H9 (cell line): Measurements from ENCODE around the gene MRPS10. TPM values are rescaled to one million over a fixed set of nuclear protein-coding genes. Genes with fewer than 3 reads are reported as not detected.
A peak's percentile ranks its signal among the peaks of the same experiment; 100 is the strongest.

Source experiments
- DNase-seq: peaks from one replicate; pipeline ENCODE4 v3.0.0-alpha.2; 2017
- H2AFZ ChIP-seq: one replicate; pipeline ENCODE4 v1.6.1; 2013; ENCODE audit warnings: mild to moderate bottlenecking, low read length, control low read depth, moderate library complexity
- H2AK5ac ChIP-seq: 2 replicates; pipeline ENCODE4 v1.6.1; 2013; ENCODE audit warnings: low read length, control low read depth, mixed read lengths; ENCODE audit not compliant: insufficient read length
- H2BK120ac ChIP-seq: one replicate; pipeline ENCODE4 v1.6.1; 2013; ENCODE audit warnings: low read depth, mild to moderate bottlenecking, low read length, control low read depth, inconsistent platforms; ENCODE audit not compliant: poor library complexity, severe bottlenecking
- H2BK12ac ChIP-seq: 2 replicates; pipeline ENCODE4 v1.6.1; 2013; ENCODE audit warnings: low read length, control low read depth, mixed read lengths, low read depth; ENCODE audit not compliant: insufficient read length
- H2BK15ac ChIP-seq: 2 replicates; pipeline ENCODE4 v1.6.1; 2013; ENCODE audit warnings: low read depth, low read length, control low read depth
- H2BK20ac ChIP-seq: one replicate; pipeline ENCODE4 v1.6.1; 2013; ENCODE audit warnings: low read depth, mild to moderate bottlenecking, low read length, control low read depth, inconsistent platforms; ENCODE audit not compliant: poor library complexity, severe bottlenecking
- H2BK5ac ChIP-seq: 2 replicates; pipeline ENCODE4 v1.6.1; 2013; ENCODE audit warnings: low read length, control low read depth, mixed read lengths; ENCODE audit not compliant: insufficient read length
- H3K14ac ChIP-seq: 2 replicates; pipeline ENCODE4 v1.6.1; 2013; ENCODE audit warnings: low read length, control low read depth; ENCODE audit not compliant: insufficient read depth
- H3K18ac ChIP-seq: 2 replicates; pipeline ENCODE4 v1.6.1; 2013; ENCODE audit warnings: low read depth, mild to moderate bottlenecking, mixed read lengths, low read length, control low read depth; ENCODE audit not compliant: insufficient read length
- H3K23ac ChIP-seq: 2 replicates; pipeline ENCODE4 v1.6.1; 2013; ENCODE audit warnings: low read length, control low read depth, mixed read lengths, low read depth; ENCODE audit not compliant: insufficient read length
- H3K23me2 ChIP-seq: 2 replicates; pipeline ENCODE4 v1.6.1; 2013; ENCODE audit warnings: low read depth, mild to moderate bottlenecking, mixed read lengths, low read length, control low read depth; ENCODE audit not compliant: insufficient read length, poor library complexity, severe bottlenecking
- H3K27ac ChIP-seq: 2 replicates; pipeline ENCODE4 v1.5.1; 2013; ENCODE audit warnings: low read length, control low read depth, mixed read lengths, low read depth; ENCODE audit not compliant: insufficient read length
- H3K27me3 ChIP-seq: 2 replicates; pipeline ENCODE4 v1.6.1; 2013; ENCODE audit warnings: low read length, control low read depth, inconsistent platforms; ENCODE audit not compliant: insufficient read depth
- H3K4ac ChIP-seq: 2 replicates; pipeline ENCODE4 v1.6.1; 2013; ENCODE audit warnings: low read depth, mild to moderate bottlenecking, control low read depth, inconsistent platforms, low read length, moderate library complexity
- H3K4me1 ChIP-seq: 2 replicates; pipeline ENCODE4 v1.6.1; 2013; ENCODE audit warnings: low read length, control low read depth, inconsistent platforms; ENCODE audit not compliant: insufficient read depth
- H3K4me2 ChIP-seq: 2 replicates; pipeline ENCODE4 v1.6.1; 2013; ENCODE audit warnings: low read length, control low read depth, mixed read lengths; ENCODE audit not compliant: insufficient read length, insufficient read depth
- H3K56ac ChIP-seq: 2 replicates; pipeline ENCODE4 v1.6.1; 2013; ENCODE audit warnings: low read depth, mild to moderate bottlenecking, mixed read lengths, low read length, control low read depth; ENCODE audit not compliant: insufficient read length
- H3K79me1 ChIP-seq: 2 replicates; pipeline ENCODE4 v1.6.1; 2013; ENCODE audit warnings: low read depth, mild to moderate bottlenecking, moderate library complexity, low read length, control low read depth, inconsistent platforms; ENCODE audit not compliant: insufficient read depth, poor library complexity, severe bottlenecking
- H3K79me2 ChIP-seq: 2 replicates; pipeline ENCODE4 v1.6.1; 2013; ENCODE audit warnings: low read length, control low read depth, inconsistent platforms; ENCODE audit not compliant: insufficient read depth
- H3K9ac ChIP-seq: 2 replicates; pipeline ENCODE4 v1.6.1; 2013; ENCODE audit warnings: low read length, control low read depth, mixed read lengths; ENCODE audit not compliant: insufficient read length; ENCODE audit errors: extremely low read depth
- H3K9me3 ChIP-seq: one replicate; pipeline ENCODE4 v1.6.1; 2013; ENCODE audit warnings: low read depth, low read length, inconsistent platforms; ENCODE audit not compliant: control insufficient read depth
- H3T11ph ChIP-seq: one replicate; pipeline ENCODE4 v1.6.1; 2013; ENCODE audit warnings: mild to moderate bottlenecking, low read length, control low read depth, inconsistent platforms
- H4K20me1 ChIP-seq: one replicate; pipeline ENCODE4 v1.6.1; 2013; ENCODE audit not compliant: control insufficient read depth, insufficient read length, insufficient read depth
- H4K5ac ChIP-seq: 2 replicates; pipeline ENCODE4 v1.6.1; 2013; ENCODE audit warnings: low read depth, mild to moderate bottlenecking, mixed read lengths, low read length, control low read depth; ENCODE audit not compliant: insufficient read length
- H4K8ac ChIP-seq: replicated peaks from 2 replicates; pipeline ENCODE4 v1.6.1; 2013; ENCODE audit warnings: low read length, control low read depth, mixed read lengths, low read depth; ENCODE audit not compliant: insufficient read length
- H4K91ac ChIP-seq: 2 replicates; pipeline ENCODE4 v1.6.1; 2013; ENCODE audit warnings: low read depth, mild to moderate bottlenecking, moderate library complexity, mixed read lengths, low read length, control low read depth; ENCODE audit not compliant: insufficient read length
- H3K27ac Mint-ChIP-seq, 3 experiments: 2 replicates in 2 of 3; 3 replicates in 1 of 3; pipeline ENCODE4 v1.8.0; 2020 to 2021; ENCODE audit warnings: mixed read lengths in 3 of 3, mild to moderate bottlenecking in 1 of 3, moderate library complexity in 1 of 3
- H3K27me3 Mint-ChIP-seq: 2 replicates; pipeline ENCODE4 v1.8.0; 2021; ENCODE audit warnings: low read depth, mild to moderate bottlenecking, moderate library complexity, mixed read lengths
- H3K36me3 Mint-ChIP-seq, 3 experiments: 2 replicates in 2 of 3; 3 replicates in 1 of 3; pipeline ENCODE4 v1.8.0; 2020 to 2021; ENCODE audit warnings: low read depth in 3 of 3, mixed read lengths in 3 of 3; ENCODE audit not compliant: insufficient read depth in 1 of 3
- H3K4me1 Mint-ChIP-seq, 2 experiments: 2 replicates each; pipeline ENCODE4 v1.8.0; 2020; ENCODE audit warnings: mixed read lengths in 2 of 2
- H3K4me3 Mint-ChIP-seq, 2 experiments: 2 replicates in 1 of 2; 3 replicates in 1 of 2; pipeline ENCODE4 v1.8.0; 2020 to 2021; ENCODE audit warnings: mild to moderate bottlenecking in 2 of 2, mixed read lengths in 2 of 2, moderate library complexity in 1 of 2
- H3K9me3 Mint-ChIP-seq, 2 experiments: 2 replicates in 1 of 2; 3 replicates in 1 of 2; pipeline ENCODE4 v1.8.0; 2020; ENCODE audit warnings: mild to moderate bottlenecking in 2 of 2, mixed read lengths in 2 of 2, moderate library complexity in 1 of 2
- WGBS: extraction: QIAGEN DNeasy Blood & Tissue Kit; methylation state at CpG from one replicate; pipeline ENCODE4 v1.1.7; 2013; ENCODE audit warnings: missing lambda C conversion rate, low lambda C conversion rate, mixed read lengths; ENCODE audit not compliant: insufficient read length; ENCODE audit errors: extremely low coverage; 5-methylcytosine and 5-hydroxymethylcytosine counted together
- total RNA-seq: library from RNA; stranded (reverse); gene quantifications from 2 replicates; pipeline ENCODE4 v1.2.1, GENCODE V29; 2021
- TF ChIP-seq, protein P1 (sequence below): fragments of 200-600 bp; sonication (generic); conservative IDR thresholded peaks from 3 replicates; pipeline ENCODE4 v1.8.0; 2021; ENCODE audit warnings: antibody characterized with exemption, mild to moderate bottlenecking

MRPS10 gene
- total RNA-seq, 1 experiment from 2014 or later: 33.9 TPM

DNA sequence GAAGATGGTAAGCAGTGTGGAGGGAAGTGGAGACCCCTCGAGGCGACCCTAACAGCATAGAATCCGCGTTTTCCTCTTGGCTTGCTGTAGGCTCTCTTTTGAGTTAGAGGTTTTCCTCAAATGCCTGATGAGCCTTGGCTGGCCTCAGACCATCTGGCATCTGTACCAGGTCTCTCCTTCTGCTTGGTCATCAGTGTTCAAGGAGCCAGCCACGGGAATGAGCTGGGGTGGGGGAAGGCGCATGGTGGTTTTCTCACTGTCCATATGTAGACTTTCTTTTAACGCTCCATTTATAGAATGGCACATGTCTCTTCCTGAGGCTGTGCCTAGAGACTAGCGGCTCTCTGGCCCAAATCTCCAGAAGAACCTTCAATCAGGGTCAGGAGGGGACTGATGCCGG lies 52.6 kb downstream of the MRPS10 start:
- H2BK120ac ChIP-seq: no peak overlapping the region
- no peaks in the 10 kb centered on the region for H3K9me3 ChIP-seq
- no peak overlapping the region for H2BK12ac ChIP-seq
- no peak for DNase-seq
- H3K4me2 ChIP-seq: no peak overlapping the region
- H3K79me2 ChIP-seq: no peaks in the 10 kb centered on the region
- H3K9ac ChIP-seq: no peak overlapping the region
- Mint-ChIP-seq H3K27me3 (peaks cover 17% of the 10 kb centered on the region), H3K4me3 (no peak overlapping the region), H3K4me1 (peaks cover 57 to 67% of the 10 kb centered on the region in 2 experiments), H3K36me3 (no peaks in the 10 kb centered on the region; a peak in 1 of 7 replicates), H3K27ac (peak overlapping the region in 1 of 3 experiments; percentile 34; a peak in 1 of 7 replicates), H3K9me3 (no peaks in the 10 kb centered on the region; a peak in 1 of 5 replicates)
- H3K23me2 ChIP-seq: no peaks in the 10 kb centered on the region
- H2BK15ac ChIP-seq: no peak overlapping the region
- H2BK20ac ChIP-seq: no peak overlapping the region
- H3K27ac ChIP-seq: no peak overlapping the region
- H2BK5ac ChIP-seq: no peak overlapping the region
- H3K27me3 ChIP-seq: peaks cover 2% of the 10 kb centered on the region; the same call in 1 of the 2 replicates
- no peak overlapping the region for H3K4ac ChIP-seq
- H4K91ac ChIP-seq: no peak overlapping the region
- H3K18ac ChIP-seq: no peak overlapping the region
- H3K23ac ChIP-seq: no peak overlapping the region
- H3K56ac ChIP-seq: no peak overlapping the region
- no peak overlapping the region for H2AFZ ChIP-seq
- no peak overlapping the region for H2AK5ac ChIP-seq
- H3K14ac ChIP-seq: no peak overlapping the region
- H4K20me1 ChIP-seq: no peaks in the 10 kb centered on the region
- WGBS: no CpG with 5 or more reads among the region's 9 CpGs
- H4K8ac ChIP-seq: no peak overlapping the region
- H4K5ac ChIP-seq: no peak overlapping the region
- no peaks in the 10 kb centered on the region; the same call in 1 of the 2 replicates for H3K4me1 ChIP-seq
- TF ChIP-seq, protein P1, sequence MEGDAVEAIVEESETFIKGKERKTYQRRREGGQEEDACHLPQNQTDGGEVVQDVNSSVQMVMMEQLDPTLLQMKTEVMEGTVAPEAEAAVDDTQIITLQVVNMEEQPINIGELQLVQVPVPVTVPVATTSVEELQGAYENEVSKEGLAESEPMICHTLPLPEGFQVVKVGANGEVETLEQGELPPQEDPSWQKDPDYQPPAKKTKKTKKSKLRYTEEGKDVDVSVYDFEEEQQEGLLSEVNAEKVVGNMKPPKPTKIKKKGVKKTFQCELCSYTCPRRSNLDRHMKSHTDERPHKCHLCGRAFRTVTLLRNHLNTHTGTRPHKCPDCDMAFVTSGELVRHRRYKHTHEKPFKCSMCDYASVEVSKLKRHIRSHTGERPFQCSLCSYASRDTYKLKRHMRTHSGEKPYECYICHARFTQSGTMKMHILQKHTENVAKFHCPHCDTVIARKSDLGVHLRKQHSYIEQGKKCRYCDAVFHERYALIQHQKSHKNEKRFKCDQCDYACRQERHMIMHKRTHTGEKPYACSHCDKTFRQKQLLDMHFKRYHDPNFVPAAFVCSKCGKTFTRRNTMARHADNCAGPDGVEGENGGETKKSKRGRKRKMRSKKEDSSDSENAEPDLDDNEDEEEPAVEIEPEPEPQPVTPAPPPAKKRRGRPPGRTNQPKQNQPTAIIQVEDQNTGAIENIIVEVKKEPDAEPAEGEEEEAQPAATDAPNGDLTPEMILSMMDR: no peak
- H3K79me1 ChIP-seq: no peaks in the 10 kb centered on the region
- no peak overlapping the region for H3T11ph ChIP-seq
